ENCODE data around the gene SDK2.

SDK2 gene

DNA sequence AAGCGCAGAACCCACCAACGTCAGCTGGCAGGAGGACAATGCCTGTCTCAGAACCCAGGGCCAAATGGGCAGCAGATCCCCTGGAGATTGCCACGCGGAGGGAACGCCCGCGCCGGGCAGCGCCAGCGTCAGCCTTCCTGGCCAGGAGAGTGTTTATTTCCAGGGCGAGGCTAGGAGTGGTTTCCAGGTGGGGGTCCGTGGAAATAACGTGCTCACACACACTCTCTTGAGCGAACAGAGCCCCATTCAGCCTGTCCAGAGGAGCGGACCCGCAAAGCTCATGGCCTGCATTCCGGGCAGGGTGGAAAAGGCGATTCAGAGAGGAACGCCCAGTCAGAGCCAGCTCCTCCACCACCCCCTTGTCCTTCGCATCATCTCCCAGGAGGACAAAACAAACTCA is 40.3 kb downstream of the SDK2 start:
- Histone ChIP-seq H3K36me3 (ENCODE audit: control insufficient read depth in 2 of 2, insufficient read depth in 1 of 2, low read length in 2 of 2) (no peaks in the 10 kb centered on the region), H3K9me3 (ENCODE audit: control insufficient read depth, insufficient read depth, low read depth, low read length) (no peaks in the 10 kb centered on the region), H3K4me3 (ENCODE audit: low read depth, low read length) (no peak overlapping the region), H3K4me1 (ENCODE audit: control insufficient read depth, insufficient read depth, low read length) (no peaks in the 10 kb centered on the region), H3K27ac (ENCODE audit: extremely low read depth, low read depth, low read length) (no peak overlapping the region)
- ChIA-PET POLR2A (no interaction called here), CTCF (interaction anchor here (0.5 to 0.8 kb wide), 2 partner anchors 11 to 481 kb away, joined by 3 to 4 read pairs; no protein-coding TSS in a partner anchor)
- no peak for TF ChIP-seq ZNF473 (tag by site-specific recombination; IDR thresholded peaks at IDR 0.05)
- TF ChIP-seq PRDM1 (tag by site-specific recombination; IDR thresholded peaks at IDR 0.05): no peak
- no peak for TF ChIP-seq ZNF843 (tag by site-specific recombination; IDR thresholded peaks at IDR 0.05)
- TF ChIP-seq KLF9 (tag by site-specific recombination; IDR thresholded peaks at IDR 0.05; ENCODE audit: low read depth): no peak
- no peak for TF ChIP-seq ZIC2 (tag by site-specific recombination; IDR thresholded peaks at IDR 0.05)
- TF ChIP-seq, protein P1, sequence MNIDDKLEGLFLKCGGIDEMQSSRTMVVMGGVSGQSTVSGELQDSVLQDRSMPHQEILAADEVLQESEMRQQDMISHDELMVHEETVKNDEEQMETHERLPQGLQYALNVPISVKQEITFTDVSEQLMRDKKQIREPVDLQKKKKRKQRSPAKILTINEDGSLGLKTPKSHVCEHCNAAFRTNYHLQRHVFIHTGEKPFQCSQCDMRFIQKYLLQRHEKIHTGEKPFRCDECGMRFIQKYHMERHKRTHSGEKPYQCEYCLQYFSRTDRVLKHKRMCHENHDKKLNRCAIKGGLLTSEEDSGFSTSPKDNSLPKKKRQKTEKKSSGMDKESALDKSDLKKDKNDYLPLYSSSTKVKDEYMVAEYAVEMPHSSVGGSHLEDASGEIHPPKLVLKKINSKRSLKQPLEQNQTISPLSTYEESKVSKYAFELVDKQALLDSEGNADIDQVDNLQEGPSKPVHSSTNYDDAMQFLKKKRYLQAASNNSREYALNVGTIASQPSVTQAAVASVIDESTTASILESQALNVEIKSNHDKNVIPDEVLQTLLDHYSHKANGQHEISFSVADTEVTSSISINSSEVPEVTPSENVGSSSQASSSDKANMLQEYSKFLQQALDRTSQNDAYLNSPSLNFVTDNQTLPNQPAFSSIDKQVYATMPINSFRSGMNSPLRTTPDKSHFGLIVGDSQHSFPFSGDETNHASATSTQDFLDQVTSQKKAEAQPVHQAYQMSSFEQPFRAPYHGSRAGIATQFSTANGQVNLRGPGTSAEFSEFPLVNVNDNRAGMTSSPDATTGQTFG (tag by site-specific recombination; IDR thresholded peaks at IDR 0.05; ENCODE audit: borderline replicate concordance): no peak
- TF ChIP-seq ZNF266 (tag by site-specific recombination; IDR thresholded peaks at IDR 0.05; ENCODE audit: low read depth): no peak
- TF ChIP-seq ZNF658 (tag by site-specific recombination; IDR thresholded peaks at IDR 0.05): no peak
- TF ChIP-seq, protein P2, sequence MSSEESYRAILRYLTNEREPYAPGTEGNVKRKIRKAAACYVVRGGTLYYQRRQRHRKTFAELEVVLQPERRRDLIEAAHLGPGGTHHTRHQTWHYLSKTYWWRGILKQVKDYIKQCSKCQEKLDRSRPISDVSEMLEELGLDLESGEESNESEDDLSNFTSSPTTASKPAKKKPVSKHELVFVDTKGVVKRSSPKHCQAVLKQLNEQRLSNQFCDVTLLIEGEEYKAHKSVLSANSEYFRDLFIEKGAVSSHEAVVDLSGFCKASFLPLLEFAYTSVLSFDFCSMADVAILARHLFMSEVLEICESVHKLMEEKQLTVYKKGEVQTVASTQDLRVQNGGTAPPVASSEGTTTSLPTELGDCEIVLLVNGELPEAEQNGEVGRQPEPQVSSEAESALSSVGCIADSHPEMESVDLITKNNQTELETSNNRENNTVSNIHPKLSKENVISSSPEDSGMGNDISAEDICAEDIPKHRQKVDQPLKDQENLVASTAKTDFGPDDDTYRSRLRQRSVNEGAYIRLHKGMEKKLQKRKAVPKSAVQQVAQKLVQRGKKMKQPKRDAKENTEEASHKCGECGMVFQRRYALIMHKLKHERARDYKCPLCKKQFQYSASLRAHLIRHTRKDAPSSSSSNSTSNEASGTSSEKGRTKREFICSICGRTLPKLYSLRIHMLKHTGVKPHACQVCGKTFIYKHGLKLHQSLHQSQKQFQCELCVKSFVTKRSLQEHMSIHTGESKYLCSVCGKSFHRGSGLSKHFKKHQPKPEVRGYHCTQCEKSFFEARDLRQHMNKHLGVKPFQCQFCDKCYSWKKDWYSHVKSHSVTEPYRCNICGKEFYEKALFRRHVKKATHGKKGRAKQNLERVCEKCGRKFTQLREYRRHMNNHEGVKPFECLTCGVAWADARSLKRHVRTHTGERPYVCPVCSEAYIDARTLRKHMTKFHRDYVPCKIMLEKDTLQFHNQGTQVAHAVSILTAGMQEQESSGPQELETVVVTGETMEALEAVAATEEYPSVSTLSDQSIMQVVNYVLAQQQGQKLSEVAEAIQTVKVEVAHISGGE (tag by site-specific recombination; conservative IDR thresholded peaks at IDR 0.05; ENCODE audit: low read depth): no peak
- no peak for TF ChIP-seq ZNF426 (tag by site-specific recombination; IDR thresholded peaks at IDR 0.05)
- TF ChIP-seq ZNF518A (tag by site-specific recombination; conservative IDR thresholded peaks at IDR 0.05; ENCODE audit: low read depth): no peak
- no peak for TF ChIP-seq ZNF623 (tag by site-specific recombination; IDR thresholded peaks at IDR 0.05)
- TF ChIP-seq ZNF112 (tag by site-specific recombination; IDR thresholded peaks at IDR 0.05): no peak
- TF ChIP-seq KLF8 (tag by site-specific recombination; IDR thresholded peaks at IDR 0.05): no peak
- TF ChIP-seq ZBTB17 (tag by site-specific recombination; IDR thresholded peaks at IDR 0.05): no peak
- TF ChIP-seq, protein P3, sequence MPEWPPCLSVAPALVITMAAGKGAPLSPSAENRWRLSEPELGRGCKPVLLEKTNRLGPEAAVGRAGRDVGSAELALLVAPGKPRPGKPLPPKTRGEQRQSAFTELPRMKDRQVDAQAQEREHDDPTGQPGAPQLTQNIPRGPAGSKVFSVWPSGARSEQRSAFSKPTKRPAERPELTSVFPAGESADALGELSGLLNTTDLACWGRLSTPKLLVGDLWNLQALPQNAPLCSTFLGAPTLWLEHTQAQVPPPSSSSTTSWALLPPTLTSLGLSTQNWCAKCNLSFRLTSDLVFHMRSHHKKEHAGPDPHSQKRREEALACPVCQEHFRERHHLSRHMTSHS (tag by site-specific recombination; IDR thresholded peaks at IDR 0.05): no peak
- TF ChIP-seq ZNF394 (tag by site-specific recombination; IDR thresholded peaks at IDR 0.05; ENCODE audit: borderline replicate concordance): no peak
- TF ChIP-seq YY1 (tag by site-specific recombination; IDR thresholded peaks at IDR 0.05): no peak
- TF ChIP-seq ZNF768 (tag by site-specific recombination; IDR thresholded peaks at IDR 0.05): no peak
